Vagina (tissue), 2 donors: ENCODE results near the gene SULT2B1. TPM values are rescaled to one million over a fixed set of nuclear protein-coding genes. Genes with fewer than 3 reads are reported as not detected.

Source experiments
- DNase-seq, 2 donors: peaks; one replicate each; pipeline ENCODE4 v3.0.0-alpha.2; 2017; ENCODE audit errors: extremely low spot score in 2 of 2
- H3K27ac ChIP-seq: fragments of 200-600 bp; sonication (generic); one replicate; pipeline ENCODE4 v1.5.1; 2019
- H3K27me3 ChIP-seq: fragments of 200-600 bp; sonication (generic); one replicate; pipeline ENCODE4 v1.5.1; 2019
- H3K36me3 ChIP-seq, 2 donors: fragments of 200-600 bp; sonication (generic); one replicate each; pipeline ENCODE4 v1.5.1; 2017 to 2019
- H3K4me1 ChIP-seq: fragments of 200-600 bp; sonication (generic); one replicate; pipeline ENCODE4 v1.5.1; 2019
- H3K4me3 ChIP-seq, 2 donors: fragments of 200-600 bp; sonication (generic); 1 replicate in 1 of 2; 2 replicates in 1 of 2; pipeline ENCODE4 v1.5.1; 2016 to 2019
- H3K9me3 ChIP-seq: fragments of 200-600 bp; sonication (generic); one replicate; pipeline ENCODE4 v1.5.1; 2019
- CTCF ChIP-seq, 3 experiments: fragments of 450-650 bp in 2 of 3; fragments of 200-600 bp in 1 of 3; sonication (generic) in 1 of 3; IDR thresholded peaks; one replicate each; pipeline ENCODE4 v1.5.1; 2017 to 2019; ENCODE audit warnings: antibody characterized with exemption in 3 of 3, mild to moderate bottlenecking in 2 of 3, moderate library complexity in 2 of 3
- POLR2A ChIP-seq, 2 donors: fragments of 450-650 bp; IDR thresholded peaks; one replicate each; pipeline ENCODE4 v1.6.1; 2017; ENCODE audit warnings: antibody characterized with exemption in 2 of 2, mild to moderate bottlenecking in 2 of 2, moderate library complexity in 2 of 2
- POLR2AphosphoS5 ChIP-seq, 2 donors: sonication (generic); formaldehyde crosslinking; IDR thresholded peaks; one replicate each; pipeline ENCODE4 v1.9.0; 2017; ENCODE audit warnings: antibody characterized with exemption in 2 of 2, mild to moderate bottlenecking in 2 of 2, low read depth in 1 of 2; ENCODE audit not compliant: insufficient read depth in 1 of 2
- intact Hi-C: fragments of 100-400 bp; cut with DNase I; formaldehyde crosslinking; loops from one replicate; pipeline ENCODE4 v1.15.1; 2023
- total RNA-seq: library from RNA; depleted of rRNA; stranded (reverse); fragments of >200 nt; gene quantifications from one replicate; pipeline ENCODE4 v1.2.3, GENCODE V29; 2016

Gene SULT2B1
- total RNA-seq, 1 donor from 2014 or later: 43.0 TPM

- TF ChIP-seq POLR2A (IDR thresholded peaks at IDR 0.05): no peak
- no peak for TF ChIP-seq CTCF (IDR thresholded peaks at IDR 0.05)
- TF ChIP-seq POLR2AphosphoS5 (IDR thresholded peaks at IDR 0.05; ENCODE audit: insufficient read depth in 1 of 2, low read depth in 1 of 2): no peak
- Histone ChIP-seq H3K36me3 (peaks cover 0 to 5% of the 10 kb centered on the region in 2 donors), H3K27me3 (no peaks in the 10 kb centered on the region), H3K27ac (no peak overlapping the region), H3K4me1 (peaks cover 52% of the 10 kb centered on the region), H3K9me3 (no peaks in the 10 kb centered on the region), H3K4me3 (no peak overlapping the region)
- intact Hi-C loops: no loop called here
- DNase-seq: no peak
Measured at GRCh38 chr19:48627201-48627864, 75.4 kb downstream of the SULT2B1 start.

- no peak for DNase-seq
- no peak overlapping the region for H3K27ac ChIP-seq
- H3K4me1 ChIP-seq: peaks cover 55% of the 10 kb centered on the region
- H3K27me3 ChIP-seq: no peaks in the 10 kb centered on the region
- H3K9me3 ChIP-seq: no peaks in the 10 kb centered on the region
- intact Hi-C loops: no loop called here
- TF ChIP-seq POLR2A (IDR thresholded peaks at IDR 0.05) (no peak), CTCF (IDR thresholded peaks at IDR 0.05) (no peak), POLR2AphosphoS5 (IDR thresholded peaks at IDR 0.05; ENCODE audit: insufficient read depth in 1 of 2, low read depth in 1 of 2) (no peak)
- H3K4me3 ChIP-seq: no peak overlapping the region
- H3K36me3 ChIP-seq: peaks cover 0 to 5% of the 10 kb centered on the region in 2 donors
Measured at GRCh38 chr19:48627865-48628314, 75.9 kb downstream of the SULT2B1 start.

GRCh38 chr19:48628486-48629296, 76.7 kb downstream of the SULT2B1 start:
- TF ChIP-seq CTCF (IDR thresholded peaks at IDR 0.05): no peak
- TF ChIP-seq POLR2AphosphoS5 (IDR thresholded peaks at IDR 0.05; ENCODE audit: insufficient read depth in 1 of 2, low read depth in 1 of 2): no peak
- TF ChIP-seq POLR2A (IDR thresholded peaks at IDR 0.05): no peak
- no peak for DNase-seq

GRCh38 chr19:48629297-48629598, 77.3 kb downstream of the SULT2B1 start:
- Histone ChIP-seq H3K36me3 (peaks cover 0 to 5% of the 10 kb centered on the region in 2 donors), H3K4me1 (peaks cover 58% of the 10 kb centered on the region), H3K4me3 (no peak overlapping the region), H3K27ac (peak overlapping the region; percentile 79), H3K9me3 (no peaks in the 10 kb centered on the region), H3K27me3 (no peaks in the 10 kb centered on the region)
- no peak for DNase-seq
- TF ChIP-seq CTCF (IDR thresholded peaks at IDR 0.05): no peak
- intact Hi-C loops: no loop called here

More at GRCh38 chr19:48628486-48629296, 76.7 kb downstream of the SULT2B1 start:
- intact Hi-C loops: no loop called here
- Histone ChIP-seq H3K36me3 (peaks cover 0 to 5% of the 10 kb centered on the region in 2 donors), H3K9me3 (no peaks in the 10 kb centered on the region), H3K4me3 (no peak overlapping the region), H3K27ac (no peak overlapping the region), H3K27me3 (no peaks in the 10 kb centered on the region), H3K4me1 (peaks cover 55% of the 10 kb centered on the region)
